Gastroesophageal sphincter (tissue), 3 donors: ENCODE data around the gene MFSD6.

Source experiments
- CTCF ChIP-seq, 4 experiments: fragments of 200-600 bp in 2 of 4; fragments of 450-650 bp in 2 of 4; sonication (generic) in 1 of 4; IDR thresholded peaks; one replicate each; pipeline ENCODE4 v1.5.1; 2017 to 2019; ENCODE audit warnings: antibody characterized with exemption in 4 of 4, mild to moderate bottlenecking in 2 of 4, moderate library complexity in 2 of 4
- EP300 ChIP-seq: sonication (generic); formaldehyde crosslinking; IDR thresholded peaks from one replicate; pipeline ENCODE4 v1.6.1; 2017; ENCODE audit warnings: antibody characterized with exemption, mild to moderate bottlenecking
- POLR2A ChIP-seq, 2 donors: fragments of 450-650 bp; IDR thresholded peaks; one replicate each; pipeline ENCODE4 v1.6.1; 2017; ENCODE audit warnings: antibody characterized with exemption in 2 of 2, mild to moderate bottlenecking in 2 of 2, moderate library complexity in 1 of 2
- POLR2AphosphoS5 ChIP-seq: sonication (generic); formaldehyde crosslinking; IDR thresholded peaks from one replicate; pipeline ENCODE4 v1.6.1; 2017; ENCODE audit warnings: antibody characterized with exemption

DNA sequence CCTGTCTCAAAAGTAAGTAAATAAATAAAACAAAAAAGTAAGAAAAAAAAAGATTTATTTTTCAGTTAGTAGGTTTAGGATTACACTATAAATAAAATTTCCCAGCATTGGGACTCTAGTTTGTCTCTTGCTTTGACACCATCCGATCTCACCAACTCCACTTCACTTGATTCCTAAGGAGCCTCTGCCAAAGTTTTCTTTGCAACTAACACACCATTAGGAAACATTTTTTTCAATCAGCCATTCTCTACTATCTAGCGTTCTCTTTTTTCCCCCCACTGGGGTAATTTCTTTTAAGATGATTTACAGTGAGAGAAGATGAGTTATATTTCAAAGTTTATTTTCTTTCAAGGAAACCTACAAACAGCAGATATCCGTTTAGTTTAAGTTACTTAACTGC is 136.9 kb downstream of the MFSD6 start:
- TF ChIP-seq POLR2A (IDR thresholded peaks at IDR 0.05): no peak
- TF ChIP-seq CTCF (IDR thresholded peaks at IDR 0.05): no peak
- no peak for TF ChIP-seq EP300
- TF ChIP-seq POLR2AphosphoS5: no peak
